GM12864 (cell line): ENCODE results near the gene CGB7.
"Not testable (repeated sequence)": the region's sequence is repeated elsewhere in the genome, so short reads cannot be mapped to it uniquely, and the experiment has no call there.

Source experiments
- DNase-seq: peaks from one replicate; pipeline ENCODE4 v3.0.0-alpha.2; 2011; ENCODE audit warnings: low read depth
- H3K4me3 ChIP-seq: 2 replicates; pipeline ENCODE4 v1.5.1; 2011; ENCODE audit warnings: mild to moderate bottlenecking, low read depth, low read length, control low read depth
- CTCF ChIP-seq: IDR thresholded peaks from 2 replicates; pipeline ENCODE4 v1.5.1; 2011; ENCODE audit warnings: low read depth, mild to moderate bottlenecking, moderate library complexity, low read length, control low read depth, inconsistent platforms; ENCODE audit errors: missing control alignments

Gene CGB7

GRCh38 chr19:49064768-49065611 lies 7.4 kb upstream of the CGB7 start, which contains the start of gene NTF4:
Gene NTF4 (minus strand): TSS chr19:49064818. CDS start chr19:49061997, 2,821 bp downstream.
- DNase-seq, result no peak
- no peak for TF ChIP-seq CTCF
- no peak within 1 kb of the TSS for H3K4me3 ChIP-seq

GRCh38 chr19:49064029-49064629 lies 6.6 kb upstream of the CGB7 start:
- DNase-seq, result no peak
- TF ChIP-seq CTCF, result no peak
- H3K4me3 ChIP-seq, result no peak overlapping the region

GRCh38 chr19:49061445-49061844 lies 3.9 kb upstream of the CGB7 start:
- TF ChIP-seq CTCF, result no peak
- no peak for DNase-seq
- H3K4me3 ChIP-seq, result no peak overlapping the region

- no peak for DNase-seq
- H3K4me3 ChIP-seq, result no peak overlapping the region
- no peak for TF ChIP-seq CTCF
Measured at GRCh38 chr19:49061000-49061399, 3.5 kb upstream of the CGB7 start.

GRCh38 chr19:49059053-49059452 lies 1.5 kb upstream of the CGB7 start:
- TF ChIP-seq CTCF, result no peak
- no peak overlapping the region for H3K4me3 ChIP-seq
- no peak for DNase-seq

GRCh38 chr19:49058562-49058961 lies 1.0 kb upstream of the CGB7 start:
- DNase-seq, result no peak
- no peak for TF ChIP-seq CTCF
- H3K4me3 ChIP-seq, result no peak overlapping the region

DNA sequence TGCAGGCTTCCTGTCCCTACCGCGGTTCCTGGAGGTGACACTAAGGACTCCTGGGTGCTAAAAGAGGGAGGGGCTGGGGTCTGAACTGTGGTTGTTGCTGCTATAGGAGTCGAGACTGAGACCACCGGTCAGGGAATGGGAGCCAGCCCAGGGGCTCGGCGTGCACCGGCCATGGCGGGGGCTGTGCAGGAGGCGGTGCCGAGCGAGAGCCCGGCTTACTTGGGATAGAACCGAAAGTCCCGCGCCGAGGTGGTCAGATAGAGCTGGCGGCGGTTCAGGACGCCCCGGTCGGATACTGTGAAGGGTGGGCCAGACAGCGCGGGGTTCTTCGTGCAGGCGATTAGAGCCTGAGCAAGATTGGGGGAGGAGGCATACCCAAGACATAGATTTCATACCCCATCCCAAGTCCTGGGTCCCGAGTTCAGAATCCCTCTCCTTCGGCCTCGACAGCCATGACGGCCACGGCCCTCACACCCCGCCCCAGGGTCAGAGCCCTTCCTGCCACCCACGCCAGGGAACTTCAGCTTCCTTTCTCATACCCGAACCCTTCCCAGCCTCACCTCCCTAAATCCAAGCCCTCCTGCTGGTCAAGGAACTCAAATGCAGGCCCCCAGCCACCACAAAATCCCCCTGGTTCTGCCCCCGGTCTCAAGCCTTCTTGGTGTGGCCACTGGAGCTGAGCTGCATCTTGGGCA lies 500 bp downstream of the CGB7 start:
- not testable (repeated sequence) for DNase-seq, H3K4me3 ChIP-seq
